Liver (tissue), 9 donors: Measurements from ENCODE around the gene DNM3. TPM values are rescaled to one million over a fixed set of nuclear protein-coding genes. Genes with fewer than 3 reads are reported as not detected.

Experiments
- DNase-seq: peaks from one replicate; pipeline ENCODE4 v3.0.0-alpha.2; 2017; ENCODE audit warnings: low spot score
- H3K27ac ChIP-seq, 2 donors: one replicate each; pipeline ENCODE4 v1.7.0; 2013; ENCODE audit warnings: inconsistent platforms in 2 of 2, low read length in 2 of 2, control low read depth in 1 of 2, low read depth in 1 of 2, mild to moderate bottlenecking in 1 of 2
- H3K27me3 ChIP-seq, 4 donors: one replicate each; pipeline versions ENCODE4 v1.6.1 to v1.7.0; 2013; ENCODE audit warnings: low read length in 3 of 4, inconsistent platforms in 1 of 4, mild to moderate bottlenecking in 1 of 4, moderate library complexity in 1 of 4; ENCODE audit not compliant: control insufficient read depth in 4 of 4, insufficient read depth in 4 of 4
- H3K36me3 ChIP-seq, 4 donors: one replicate each; pipeline versions ENCODE4 v1.6.1 to v1.7.0; 2013; ENCODE audit warnings: low read length in 3 of 4, mild to moderate bottlenecking in 3 of 4, low read depth in 1 of 4, moderate library complexity in 1 of 4; ENCODE audit not compliant: control insufficient read depth in 4 of 4, insufficient read depth in 3 of 4
- H3K4me1 ChIP-seq, 4 donors: one replicate each; pipeline versions ENCODE4 v1.6.1 to v1.7.0; 2013; ENCODE audit warnings: low read length in 3 of 4, mild to moderate bottlenecking in 3 of 4, moderate library complexity in 1 of 4; ENCODE audit not compliant: control insufficient read depth in 4 of 4, insufficient read depth in 4 of 4
- H3K4me3 ChIP-seq, 3 donors: one replicate each; pipeline versions ENCODE4 v1.6.1 to v1.7.0; 2013; ENCODE audit warnings: low read length in 3 of 3, control low read depth in 1 of 3, low read depth in 1 of 3, mild to moderate bottlenecking in 1 of 3
- H3K9ac ChIP-seq, 2 donors: one replicate each; pipeline ENCODE4 v1.7.0; 2013; ENCODE audit warnings: low read length in 2 of 2, mild to moderate bottlenecking in 2 of 2, moderate library complexity in 2 of 2, control low read depth in 1 of 2, low read depth in 1 of 2
- H3K9me3 ChIP-seq, 4 donors: one replicate each; pipeline versions ENCODE4 v1.6.1 to v1.7.0; 2013; ENCODE audit warnings: low read length in 3 of 4; ENCODE audit not compliant: control insufficient read depth in 4 of 4
- EGR1 ChIP-seq, 2 donors: IDR thresholded peaks; 2 replicates each; pipeline ENCODE4 v1.6.1; 2016 to 2018; ENCODE audit warnings: antibody characterized with exemption in 2 of 2, low read depth in 2 of 2
- FOXA1 ChIP-seq: IDR thresholded peaks from 2 replicates; pipeline ENCODE4 v1.6.1; 2016; ENCODE audit warnings: antibody characterized with exemption
- FOXA2 ChIP-seq: IDR thresholded peaks from 2 replicates; pipeline ENCODE4 v1.6.1; 2016; ENCODE audit warnings: antibody characterized with exemption
- GABPA ChIP-seq, 2 donors: IDR thresholded peaks in 1 of 2; conservative IDR thresholded peaks in 1 of 2; 2 replicates each; pipeline ENCODE4 v1.6.1; 2016; ENCODE audit warnings: antibody characterized with exemption in 2 of 2, mild to moderate bottlenecking in 1 of 2, moderate library complexity in 1 of 2
- HNF4A ChIP-seq, 2 donors: conservative IDR thresholded peaks; 2 replicates each; pipeline ENCODE4 v1.6.1; 2016; ENCODE audit warnings: antibody characterized with exemption in 2 of 2, mild to moderate bottlenecking in 2 of 2
- HNF4G ChIP-seq: IDR thresholded peaks from 2 replicates; pipeline ENCODE4 v1.6.1; 2016; ENCODE audit warnings: antibody characterized with exemption
- JUND ChIP-seq, 2 donors: IDR thresholded peaks; 2 replicates each; pipeline ENCODE4 v1.6.1; 2016; ENCODE audit warnings: antibody characterized with exemption in 2 of 2
- NR2F2 ChIP-seq: IDR thresholded peaks from 2 replicates; pipeline ENCODE4 v1.6.1; 2016; ENCODE audit warnings: antibody characterized with exemption
- RAD21 ChIP-seq, 2 donors: IDR thresholded peaks; 2 replicates each; pipeline ENCODE4 v1.6.1; 2016; ENCODE audit warnings: antibody characterized with exemption in 2 of 2, mild to moderate bottlenecking in 2 of 2
- RXRA ChIP-seq, 2 donors: IDR thresholded peaks; 2 replicates each; pipeline ENCODE4 v1.6.1; 2017 to 2018; ENCODE audit warnings: antibody characterized with exemption in 2 of 2, mild to moderate bottlenecking in 1 of 2
- SP1 ChIP-seq: IDR thresholded peaks from 2 replicates; pipeline ENCODE4 v1.6.1; 2018; ENCODE audit warnings: antibody characterized with exemption, mild to moderate bottlenecking
- TAF1 ChIP-seq: conservative IDR thresholded peaks from 2 replicates; pipeline ENCODE4 v1.6.1; 2016; ENCODE audit warnings: antibody characterized with exemption, mild to moderate bottlenecking
- YY1 ChIP-seq: IDR thresholded peaks from 2 replicates; pipeline ENCODE4 v1.6.1; 2016; ENCODE audit warnings: antibody characterized with exemption, mild to moderate bottlenecking
- WGBS: extraction: QIAGEN DNeasy Blood & Tissue Kit; methylation state at CpG from one replicate; pipeline ENCODE4 v1.1.7; 2013; 5-methylcytosine and 5-hydroxymethylcytosine counted together
- polyA plus RNA-seq, 2 donors: library from polyadenylated mRNA; stranded (reverse) in 1 of 2; unstranded in 1 of 2; fragments of 200-250 nt in 1 of 2; fragments of >200 nt in 1 of 2; fragmentation: Nextera tagmentation in 1 of 2; extraction: Ambion mirVana in 1 of 2; gene quantifications; one replicate each; pipeline versions ENCODE4 v1.2.1 to v1.2.3, GENCODE V29; 2013 to 2015
- total RNA-seq, 2 donors: library from RNA; depleted of rRNA; stranded (reverse); fragments of >200 nt; gene quantifications; one replicate each; pipeline ENCODE4 v1.2.3, GENCODE V29; 2014
- TF ChIP-seq, protein P1 (sequence below): fragments of 150-350 bp; IDR thresholded peaks from 2 replicates; pipeline ENCODE4 v1.5.1; 2017; ENCODE audit warnings: improper control_type of control experiment, low read depth, low read length; ENCODE audit not compliant: missing input control
- TF ChIP-seq, protein P2 (sequence below): IDR thresholded peaks from 2 replicates; pipeline ENCODE4 v1.6.1; 2016; ENCODE audit warnings: antibody characterized with exemption
- TF ChIP-seq, protein P3 (sequence below): IDR thresholded peaks from 2 replicates; pipeline ENCODE4 v1.6.1; 2016; ENCODE audit warnings: antibody characterized with exemption
- TF ChIP-seq, protein P4 (sequence below): IDR thresholded peaks from 2 replicates; pipeline ENCODE4 v1.6.1; 2016; ENCODE audit warnings: antibody characterized with exemption
- TF ChIP-seq, protein P5 (sequence below): IDR thresholded peaks from 2 replicates; pipeline ENCODE4 v1.6.1; 2016; ENCODE audit warnings: antibody characterized with exemption, mild to moderate bottlenecking
- donor health status: healthy.
- donor health status: healthy.
- donor health status: healthy.
- donor health status: healthy.
- donor health status: healthy.

The DNM3 gene
- total and polyA plus RNA-seq, 4 donors = 0.08 to 3.2 (median 1.0) TPM

DNA sequence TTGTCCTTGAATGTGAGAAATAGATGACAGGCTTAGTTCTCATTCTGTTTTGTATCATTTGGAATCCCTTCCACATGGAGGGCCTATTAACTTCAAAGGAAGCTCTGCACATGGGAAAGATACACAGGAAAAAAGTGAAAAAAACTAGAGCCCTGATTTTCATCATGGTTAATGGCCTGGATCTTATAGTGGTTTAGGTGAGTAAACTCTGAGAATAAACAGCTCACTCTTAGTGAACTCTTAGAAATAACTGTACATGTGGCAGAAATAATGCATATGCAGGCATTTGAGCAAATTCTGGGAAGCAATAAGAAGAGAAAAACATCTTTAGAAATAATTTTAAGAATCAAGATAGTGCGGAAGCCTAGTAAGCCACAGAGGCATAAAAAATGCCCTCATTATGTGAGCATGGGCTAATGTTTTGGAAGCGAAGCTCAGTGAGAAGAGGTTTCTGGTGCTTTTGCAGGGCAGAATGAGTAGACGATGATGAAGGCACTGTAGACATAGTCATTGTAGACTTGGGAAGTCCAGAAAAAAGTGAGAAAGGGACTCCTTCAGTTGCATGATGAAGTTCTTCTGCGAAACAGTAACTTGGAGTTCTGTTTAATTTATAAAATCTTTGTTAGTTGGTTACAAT is 279.9 kb downstream of the DNM3 start (continued):
- TF ChIP-seq, protein P1, sequence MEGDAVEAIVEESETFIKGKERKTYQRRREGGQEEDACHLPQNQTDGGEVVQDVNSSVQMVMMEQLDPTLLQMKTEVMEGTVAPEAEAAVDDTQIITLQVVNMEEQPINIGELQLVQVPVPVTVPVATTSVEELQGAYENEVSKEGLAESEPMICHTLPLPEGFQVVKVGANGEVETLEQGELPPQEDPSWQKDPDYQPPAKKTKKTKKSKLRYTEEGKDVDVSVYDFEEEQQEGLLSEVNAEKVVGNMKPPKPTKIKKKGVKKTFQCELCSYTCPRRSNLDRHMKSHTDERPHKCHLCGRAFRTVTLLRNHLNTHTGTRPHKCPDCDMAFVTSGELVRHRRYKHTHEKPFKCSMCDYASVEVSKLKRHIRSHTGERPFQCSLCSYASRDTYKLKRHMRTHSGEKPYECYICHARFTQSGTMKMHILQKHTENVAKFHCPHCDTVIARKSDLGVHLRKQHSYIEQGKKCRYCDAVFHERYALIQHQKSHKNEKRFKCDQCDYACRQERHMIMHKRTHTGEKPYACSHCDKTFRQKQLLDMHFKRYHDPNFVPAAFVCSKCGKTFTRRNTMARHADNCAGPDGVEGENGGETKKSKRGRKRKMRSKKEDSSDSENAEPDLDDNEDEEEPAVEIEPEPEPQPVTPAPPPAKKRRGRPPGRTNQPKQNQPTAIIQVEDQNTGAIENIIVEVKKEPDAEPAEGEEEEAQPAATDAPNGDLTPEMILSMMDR = no peak
- TF ChIP-seq, protein P2, sequence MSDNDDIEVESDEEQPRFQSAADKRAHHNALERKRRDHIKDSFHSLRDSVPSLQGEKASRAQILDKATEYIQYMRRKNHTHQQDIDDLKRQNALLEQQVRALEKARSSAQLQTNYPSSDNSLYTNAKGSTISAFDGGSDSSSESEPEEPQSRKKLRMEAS = no peak
- TF ChIP-seq FOXA1 = no peak
- no peak for TF ChIP-seq HNF4G

DNA sequence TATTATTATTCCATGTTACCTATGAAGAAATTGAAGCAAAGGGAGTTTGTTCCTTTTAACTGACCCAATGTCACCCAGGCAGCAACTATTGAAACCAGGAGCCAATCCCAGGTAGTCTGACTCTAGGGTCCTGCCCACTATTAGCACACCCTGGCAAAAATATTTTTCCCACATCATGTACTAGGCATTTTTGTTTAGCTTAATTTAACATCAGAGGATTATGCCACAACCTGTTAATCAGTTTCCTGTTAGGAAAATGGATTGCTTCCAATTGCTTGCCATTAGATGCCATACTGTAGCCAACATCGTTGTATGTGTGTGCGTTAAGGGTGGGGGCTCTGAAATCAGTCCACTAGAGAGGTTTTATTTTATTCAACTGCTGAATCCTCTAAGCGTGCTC is 281.1 kb downstream of the DNM3 start:
- Histone ChIP-seq H3K27ac (no peak overlapping the region), H3K36me3 (no peaks in the 10 kb centered on the region), H3K9me3 (no peaks in the 10 kb centered on the region), H3K4me1 (no peaks in the 10 kb centered on the region), H3K9ac (no peak overlapping the region), H3K4me3 (no peak overlapping the region), H3K27me3 (no peaks in the 10 kb centered on the region)
- TF ChIP-seq, protein P2 = no peak
- TF ChIP-seq SP1 = no peak
- TF ChIP-seq TAF1 = no peak
- no peak for TF ChIP-seq RXRA (IDR thresholded peaks at IDR 0.05)
- no peak for TF ChIP-seq YY1
- no peak for TF ChIP-seq FOXA2
- no peak for TF ChIP-seq NR2F2
- no peak for TF ChIP-seq HNF4G
- TF ChIP-seq EGR1 (IDR thresholded peaks at IDR 0.05; ENCODE audit: low read depth in 2 of 2) = no peak
- TF ChIP-seq, protein P3, sequence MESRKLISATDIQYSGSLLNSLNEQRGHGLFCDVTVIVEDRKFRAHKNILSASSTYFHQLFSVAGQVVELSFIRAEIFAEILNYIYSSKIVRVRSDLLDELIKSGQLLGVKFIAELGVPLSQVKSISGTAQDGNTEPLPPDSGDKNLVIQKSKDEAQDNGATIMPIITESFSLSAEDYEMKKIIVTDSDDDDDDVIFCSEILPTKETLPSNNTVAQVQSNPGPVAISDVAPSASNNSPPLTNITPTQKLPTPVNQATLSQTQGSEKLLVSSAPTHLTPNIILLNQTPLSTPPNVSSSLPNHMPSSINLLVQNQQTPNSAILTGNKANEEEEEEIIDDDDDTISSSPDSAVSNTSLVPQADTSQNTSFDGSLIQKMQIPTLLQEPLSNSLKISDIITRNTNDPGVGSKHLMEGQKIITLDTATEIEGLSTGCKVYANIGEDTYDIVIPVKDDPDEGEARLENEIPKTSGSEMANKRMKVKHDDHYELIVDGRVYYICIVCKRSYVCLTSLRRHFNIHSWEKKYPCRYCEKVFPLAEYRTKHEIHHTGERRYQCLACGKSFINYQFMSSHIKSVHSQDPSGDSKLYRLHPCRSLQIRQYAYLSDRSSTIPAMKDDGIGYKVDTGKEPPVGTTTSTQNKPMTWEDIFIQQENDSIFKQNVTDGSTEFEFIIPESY = no peak
- TF ChIP-seq JUND (IDR thresholded peaks at IDR 0.05) = no peak
- no peak for TF ChIP-seq HNF4A (conservative IDR thresholded peaks at IDR 0.05)
- TF ChIP-seq, protein P1 = no peak
- TF ChIP-seq, protein P4, sequence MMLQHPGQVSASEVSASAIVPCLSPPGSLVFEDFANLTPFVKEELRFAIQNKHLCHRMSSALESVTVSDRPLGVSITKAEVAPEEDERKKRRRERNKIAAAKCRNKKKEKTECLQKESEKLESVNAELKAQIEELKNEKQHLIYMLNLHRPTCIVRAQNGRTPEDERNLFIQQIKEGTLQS = no peak
- TF ChIP-seq, protein P5, sequence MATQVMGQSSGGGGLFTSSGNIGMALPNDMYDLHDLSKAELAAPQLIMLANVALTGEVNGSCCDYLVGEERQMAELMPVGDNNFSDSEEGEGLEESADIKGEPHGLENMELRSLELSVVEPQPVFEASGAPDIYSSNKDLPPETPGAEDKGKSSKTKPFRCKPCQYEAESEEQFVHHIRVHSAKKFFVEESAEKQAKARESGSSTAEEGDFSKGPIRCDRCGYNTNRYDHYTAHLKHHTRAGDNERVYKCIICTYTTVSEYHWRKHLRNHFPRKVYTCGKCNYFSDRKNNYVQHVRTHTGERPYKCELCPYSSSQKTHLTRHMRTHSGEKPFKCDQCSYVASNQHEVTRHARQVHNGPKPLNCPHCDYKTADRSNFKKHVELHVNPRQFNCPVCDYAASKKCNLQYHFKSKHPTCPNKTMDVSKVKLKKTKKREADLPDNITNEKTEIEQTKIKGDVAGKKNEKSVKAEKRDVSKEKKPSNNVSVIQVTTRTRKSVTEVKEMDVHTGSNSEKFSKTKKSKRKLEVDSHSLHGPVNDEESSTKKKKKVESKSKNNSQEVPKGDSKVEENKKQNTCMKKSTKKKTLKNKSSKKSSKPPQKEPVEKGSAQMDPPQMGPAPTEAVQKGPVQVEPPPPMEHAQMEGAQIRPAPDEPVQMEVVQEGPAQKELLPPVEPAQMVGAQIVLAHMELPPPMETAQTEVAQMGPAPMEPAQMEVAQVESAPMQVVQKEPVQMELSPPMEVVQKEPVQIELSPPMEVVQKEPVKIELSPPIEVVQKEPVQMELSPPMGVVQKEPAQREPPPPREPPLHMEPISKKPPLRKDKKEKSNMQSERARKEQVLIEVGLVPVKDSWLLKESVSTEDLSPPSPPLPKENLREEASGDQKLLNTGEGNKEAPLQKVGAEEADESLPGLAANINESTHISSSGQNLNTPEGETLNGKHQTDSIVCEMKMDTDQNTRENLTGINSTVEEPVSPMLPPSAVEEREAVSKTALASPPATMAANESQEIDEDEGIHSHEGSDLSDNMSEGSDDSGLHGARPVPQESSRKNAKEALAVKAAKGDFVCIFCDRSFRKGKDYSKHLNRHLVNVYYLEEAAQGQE = no peak
- no peak for TF ChIP-seq RAD21 (IDR thresholded peaks at IDR 0.05)
- TF ChIP-seq FOXA1 = no peak
- no peak for TF ChIP-seq GABPA (IDR thresholded peaks at IDR 0.05 in 1 of 2, conservative IDR thresholded peaks at IDR 0.05 in 1 of 2)
- DNase-seq = no peak
- WGBS = 90% methylated on average over 3 of the region's 3 CpGs
